WERI-Rb-1 (cell line): ENCODE data around the gene ADH1C.
"Not testable (repeated sequence)": the region's sequence is repeated elsewhere in the genome, so short reads cannot be mapped to it uniquely, and the experiment has no call there.

Experiments used
- DNase-seq: peaks from one replicate; pipeline ENCODE4 v3.0.0-alpha.2; 2020
- H3K27ac ChIP-seq: fragments of 250-450 bp; sonication (Bioruptor Pico); 2 replicates; pipeline ENCODE4 v1.5.1; 2020; ENCODE audit warnings: mild to moderate bottlenecking, moderate library complexity
- H3K27me3 ChIP-seq: fragments of 250-450 bp; sonication (Bioruptor Pico); 2 replicates; pipeline ENCODE4 v1.5.1; 2021; ENCODE audit warnings: mild to moderate bottlenecking, low read depth, moderate library complexity; ENCODE audit not compliant: insufficient read depth, severe bottlenecking
- H3K36me3 ChIP-seq: fragments of 250-450 bp; sonication (Bioruptor Pico); 2 replicates; pipeline ENCODE4 v1.5.1; 2020; ENCODE audit warnings: mild to moderate bottlenecking, moderate library complexity
- H3K4me3 ChIP-seq: 2 replicates; pipeline ENCODE4 v1.5.1; 2011; ENCODE audit warnings: low read depth, mild to moderate bottlenecking, control low read depth, low read length
- H3K9me3 ChIP-seq: fragments of 250-450 bp; sonication (Bioruptor Pico); 2 replicates; pipeline ENCODE4 v1.5.1; 2021; ENCODE audit warnings: mild to moderate bottlenecking, moderate library complexity; ENCODE audit not compliant: severe bottlenecking
- CTCF ChIP-seq: IDR thresholded peaks from 2 replicates; pipeline ENCODE4 v1.5.1; 2011; ENCODE audit warnings: low read depth, mild to moderate bottlenecking, control low read depth, inconsistent platforms, low read length

The ADH1C gene

GRCh38 chr4:99356992-99357391 is 4.4 kb upstream of the ADH1C start:
- no peak for DNase-seq
- Histone ChIP-seq H3K9me3 (peaks cover 8% of the 10 kb centered on the region), H3K4me3 (no peak overlapping the region), H3K27me3 (no peaks in the 10 kb centered on the region), H3K27ac (no peak overlapping the region), H3K36me3 (no peaks in the 10 kb centered on the region)
- no peak for TF ChIP-seq CTCF

- DNase-seq, H3K27ac ChIP-seq, H3K4me3 ChIP-seq, H3K36me3 ChIP-seq, H3K27me3 ChIP-seq, H3K9me3 ChIP-seq: not testable (repeated sequence)
Observed at GRCh38 chr4:99356149-99356548, 3.6 kb upstream of the ADH1C start.

GRCh38 chr4:99351487-99351886 is 1.1 kb downstream of the ADH1C start:
- H3K27ac ChIP-seq, result no peak overlapping the region
- no peak for TF ChIP-seq CTCF
- no peaks in the 10 kb centered on the region for H3K36me3 ChIP-seq
- DNase-seq, result no peak
- H3K27me3 ChIP-seq, result no peaks in the 10 kb centered on the region
- H3K9me3 ChIP-seq, result no peaks in the 10 kb centered on the region
- no peak overlapping the region for H3K4me3 ChIP-seq

- Histone ChIP-seq H3K27me3 (no peaks in the 10 kb centered on the region), H3K27ac (no peak overlapping the region), H3K36me3 (no peaks in the 10 kb centered on the region), H3K4me3 (no peak overlapping the region), H3K9me3 (no peaks in the 10 kb centered on the region)
- no peak for DNase-seq
- TF ChIP-seq CTCF, result no peak
Observed at GRCh38 chr4:99349338-99349737, 3.2 kb downstream of the ADH1C start.

GRCh38 chr4:99342624-99343023 is 9.9 kb downstream of the ADH1C start:
- not testable (repeated sequence) for DNase-seq, H3K27ac ChIP-seq, H3K4me3 ChIP-seq, H3K36me3 ChIP-seq, H3K9me3 ChIP-seq, H3K27me3 ChIP-seq

GRCh38 chr4:99341426-99341825 is 11.1 kb downstream of the ADH1C start:
- Histone ChIP-seq H3K27me3 (no peaks in the 10 kb centered on the region), H3K4me3 (no peak overlapping the region), H3K27ac (no peak overlapping the region), H3K9me3 (no peaks in the 10 kb centered on the region), H3K36me3 (no peaks in the 10 kb centered on the region)
- TF ChIP-seq CTCF, result no peak
- DNase-seq, result no peak

- Histone ChIP-seq H3K36me3 (no peaks in the 10 kb centered on the region), H3K4me3 (no peak overlapping the region), H3K9me3 (no peaks in the 10 kb centered on the region), H3K27ac (no peak overlapping the region), H3K27me3 (no peaks in the 10 kb centered on the region)
- DNase-seq, result no peak
- TF ChIP-seq CTCF, result no peak
Observed at GRCh38 chr4:99339172-99339571, 13.4 kb downstream of the ADH1C start.
